Testis (tissue), 2 donors: ENCODE results near the gene MMAB.

ENCODE experiments used
- CTCF ChIP-seq, 3 experiments: fragments of 450-650 bp in 2 of 3; fragments of 200-600 bp in 1 of 3; sonication (generic) in 1 of 3; IDR thresholded peaks; one replicate each; pipeline ENCODE4 v1.5.1; 2016 to 2019; ENCODE audit warnings: antibody characterized with exemption in 3 of 3, mild to moderate bottlenecking in 2 of 3, moderate library complexity in 1 of 3
- POLR2A ChIP-seq: fragments of 450-650 bp; IDR thresholded peaks from one replicate; pipeline ENCODE4 v1.6.1; 2017; ENCODE audit warnings: antibody characterized with exemption, mild to moderate bottlenecking, moderate library complexity

DNA sequence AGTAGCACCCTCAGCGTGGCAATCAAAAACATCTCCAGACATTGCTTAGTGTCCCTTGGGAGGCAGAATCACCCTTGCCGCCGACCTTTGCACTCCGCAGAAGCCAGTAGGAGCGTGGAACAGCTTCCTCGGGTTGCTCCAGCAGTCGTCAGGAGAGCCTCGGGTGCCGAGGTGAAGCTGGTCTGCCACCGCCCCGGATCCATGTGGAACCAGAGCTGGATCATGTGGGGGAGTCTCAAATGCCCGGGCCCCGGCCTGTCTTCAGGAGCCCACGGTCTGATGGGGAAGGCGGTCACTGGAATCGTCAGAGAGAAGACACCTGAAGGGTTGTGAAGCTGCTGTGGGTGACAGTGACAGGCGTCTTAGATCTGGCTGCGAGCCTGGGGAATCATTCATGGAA lies 14.6 kb upstream of the MMAB start:
- TF ChIP-seq CTCF (IDR thresholded peaks at IDR 0.05) (no peak), POLR2A (no peak)
